Endodermal cell (in vitro differentiated cells): ENCODE results near the gene ACOX3. TPM values are rescaled to one million over a fixed set of nuclear protein-coding genes. Genes with fewer than 3 reads are reported as not detected.
A peak's percentile ranks its signal among the peaks of the same experiment; 100 is the strongest.

Experiments
- DNase-seq: peaks from one replicate; pipeline ENCODE4 v3.0.0-alpha.2; 2017
- H3K27ac ChIP-seq: 2 replicates; pipeline ENCODE4 v1.5.1; 2013; ENCODE audit warnings: mild to moderate bottlenecking, low read depth, low read length, moderate library complexity
- H3K27me3 ChIP-seq: 2 replicates; pipeline ENCODE4 v1.6.1; 2013; ENCODE audit warnings: mild to moderate bottlenecking, low read length, moderate library complexity; ENCODE audit not compliant: insufficient read depth, control insufficient read depth, poor library complexity, severe bottlenecking
- H3K36me3 ChIP-seq: 2 replicates; pipeline ENCODE4 v1.7.0; 2013; ENCODE audit warnings: mild to moderate bottlenecking, low read length, moderate library complexity; ENCODE audit not compliant: control insufficient read depth, insufficient read depth
- H3K4me1 ChIP-seq: one replicate; pipeline ENCODE4 v1.7.0; 2013; ENCODE audit warnings: low read length; ENCODE audit not compliant: control insufficient read depth, insufficient read depth
- H3K4me3 ChIP-seq: 2 replicates; pipeline ENCODE4 v1.5.1; 2013; ENCODE audit warnings: mild to moderate bottlenecking, low read length, moderate library complexity
- H3K9ac ChIP-seq: 2 replicates; pipeline ENCODE4 v1.6.1; 2013; ENCODE audit warnings: mild to moderate bottlenecking, low read length, moderate library complexity; ENCODE audit not compliant: poor library complexity, severe bottlenecking; ENCODE audit errors: extremely low read depth
- H3K9me3 ChIP-seq: 2 replicates; pipeline ENCODE4 v1.6.1; 2013; ENCODE audit warnings: mild to moderate bottlenecking, low read length, moderate library complexity; ENCODE audit not compliant: control insufficient read depth
- H3K27ac Mint-ChIP-seq: 2 replicates; pipeline ENCODE4 v1.8.0; 2020; ENCODE audit warnings: mixed read lengths
- H3K27me3 Mint-ChIP-seq: 2 replicates; pipeline ENCODE4 v1.8.0; 2021; ENCODE audit warnings: mild to moderate bottlenecking, mixed read lengths; ENCODE audit not compliant: insufficient read depth
- H3K36me3 Mint-ChIP-seq: 2 replicates; pipeline ENCODE4 v1.8.0; 2020; ENCODE audit warnings: low read depth, mixed read lengths
- H3K4me1 Mint-ChIP-seq: 2 replicates; pipeline ENCODE4 v1.8.0; 2020; ENCODE audit warnings: mixed read lengths
- H3K4me3 Mint-ChIP-seq: 2 replicates; pipeline ENCODE4 v1.8.0; 2020; ENCODE audit warnings: mild to moderate bottlenecking, moderate library complexity, mixed read lengths
- H3K9me3 Mint-ChIP-seq: 2 replicates; pipeline ENCODE4 v1.8.0; 2020; ENCODE audit warnings: mild to moderate bottlenecking, mixed read lengths
- CTCF ChIP-seq: fragments of 200-600 bp; sonication (generic); conservative IDR thresholded peaks from 2 replicates; pipeline ENCODE4 v1.5.0; 2021; ENCODE audit warnings: antibody characterized with exemption, mild to moderate bottlenecking
- WGBS, 2 experiments: methylation state at CpG; one replicate each; pipeline versions ENCODE4 v1.1.5 to v1.1.7; 2013; ENCODE audit warnings: missing lambda C conversion rate in 2 of 2, mixed read lengths in 1 of 2; ENCODE audit not compliant: insufficient coverage in 1 of 2, insufficient read length in 1 of 2; 5-methylcytosine and 5-hydroxymethylcytosine counted together
- total RNA-seq, 2 donors: library from RNA; stranded (reverse); fragmentation: NEBNext Ultra II Directional in 1 of 2; extraction: Animal tissue kit (Norgen Biotek cat#: 25700) in 1 of 2; gene quantifications; 2 replicates in 1 of 2; 3 replicates in 1 of 2; pipeline ENCODE4 v1.2.1, GENCODE V29; 2021

The ACOX3 gene
- total RNA-seq, 2 donors from 2014 or later = 55.1 to 146 TPM

DNA sequence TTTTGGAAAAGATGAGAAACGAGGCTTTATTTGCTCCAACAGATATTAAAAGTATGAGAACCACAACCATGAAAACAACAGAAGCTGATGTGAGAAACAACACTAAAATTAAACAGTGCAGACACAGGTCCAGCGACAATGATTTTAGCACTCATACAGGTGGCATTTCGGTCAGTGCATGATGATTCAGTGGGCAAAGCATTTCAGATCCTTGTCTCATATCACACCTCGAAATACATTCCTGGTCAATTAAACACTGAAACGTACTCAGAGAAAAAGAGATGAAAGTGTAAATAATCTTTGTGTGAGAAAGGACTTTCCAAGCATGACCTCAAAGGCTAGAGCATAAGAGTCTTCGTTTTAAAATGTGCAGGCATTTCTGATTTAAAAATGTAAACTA, 85.2 kb downstream of the ACOX3 start:
- WGBS, 2 experiments = 84 to 89% methylated on average over 5 to 6 of the region's 6 CpGs
- H3K4me3 Mint-ChIP-seq = no peak overlapping the region
- H3K4me1 Mint-ChIP-seq = peaks cover 10% of the 10 kb centered on the region
- Histone ChIP-seq H3K9me3 (no peaks in the 10 kb centered on the region), H3K27ac (no peak overlapping the region), H3K4me1 (no peaks in the 10 kb centered on the region), H3K4me3 (no peak overlapping the region), H3K27me3 (no peaks in the 10 kb centered on the region), H3K36me3 (no peaks in the 10 kb centered on the region), H3K9ac (no peak overlapping the region)
- H3K27me3 Mint-ChIP-seq = peaks cover 6% of the 10 kb centered on the region
- H3K27ac Mint-ChIP-seq = no peak overlapping the region
- no peaks in the 10 kb centered on the region for H3K36me3 Mint-ChIP-seq
- no peaks in the 10 kb centered on the region for H3K9me3 Mint-ChIP-seq
- TF ChIP-seq CTCF = no peak
- no peak for DNase-seq

- H3K27ac ChIP-seq = no peak overlapping the region
- no peak overlapping the region for H3K4me3 ChIP-seq
- no peaks in the 10 kb centered on the region for H3K36me3 ChIP-seq
- Mint-ChIP-seq H3K4me3 (no peak overlapping the region), H3K9me3 (no peaks in the 10 kb centered on the region), H3K27ac (no peak overlapping the region), H3K27me3 (peaks cover 6% of the 10 kb centered on the region), H3K36me3 (no peaks in the 10 kb centered on the region), H3K4me1 (peaks cover 10% of the 10 kb centered on the region)
- H3K27me3 ChIP-seq = no peaks in the 10 kb centered on the region
- no peak for TF ChIP-seq CTCF
- no peak overlapping the region for H3K9ac ChIP-seq
- 78 to 82% methylated on average over 8 to 12 of the region's 12 CpGs for WGBS, 2 experiments
- no peaks in the 10 kb centered on the region for H3K9me3 ChIP-seq
- DNase-seq = peak; percentile 29
- H3K4me1 ChIP-seq = no peaks in the 10 kb centered on the region
Measured at GRCh38 chr4:8353912-8354453, 86.5 kb downstream of the ACOX3 start.

DNA sequence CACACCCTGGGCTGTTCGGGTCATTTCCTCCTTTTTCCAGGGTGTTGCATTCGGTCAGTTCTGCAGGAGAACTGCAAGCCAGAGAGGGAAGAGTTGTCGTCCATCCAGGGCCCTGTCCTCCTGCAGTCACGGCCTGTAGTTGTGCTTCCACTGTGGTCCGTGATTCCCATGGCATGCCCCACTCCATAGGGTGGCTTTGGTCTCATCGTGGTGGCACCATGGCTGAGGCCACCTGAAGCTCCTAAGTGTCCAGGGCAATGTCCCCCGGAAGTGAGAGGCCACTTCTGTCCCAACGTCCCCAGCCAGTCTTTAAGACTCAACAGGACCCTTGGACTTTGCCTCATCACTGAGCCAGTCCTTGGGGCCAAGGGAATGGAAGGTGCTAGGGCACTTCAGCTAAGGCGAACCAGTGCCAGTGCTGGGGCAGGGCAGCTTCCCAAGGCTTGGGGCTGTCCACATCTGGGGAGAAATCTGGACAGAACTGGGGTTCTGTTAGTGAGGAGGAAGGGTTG, 87.3 kb downstream of the ACOX3 start:
- Histone ChIP-seq H3K27me3 (no peaks in the 10 kb centered on the region), H3K4me3 (no peak overlapping the region), H3K27ac (no peak overlapping the region), H3K36me3 (no peaks in the 10 kb centered on the region), H3K4me1 (no peaks in the 10 kb centered on the region), H3K9ac (no peak overlapping the region), H3K9me3 (no peaks in the 10 kb centered on the region)
- Mint-ChIP-seq H3K36me3 (no peaks in the 10 kb centered on the region), H3K27ac (no peak overlapping the region), H3K27me3 (peaks cover 6% of the 10 kb centered on the region), H3K9me3 (no peaks in the 10 kb centered on the region), H3K4me3 (no peak overlapping the region), H3K4me1 (peaks cover 10% of the 10 kb centered on the region)
- peak; percentile 25 for DNase-seq
- no peak for TF ChIP-seq CTCF
- WGBS, 2 experiments = 93 to 95% methylated on average over 7 to 9 of the region's 9 CpGs
